Activated T-helper 9 cell treated with anti-CD3 and anti-CD28 coated beads, Interleukin-2, amount 50 U/mL, for 16 hours (primary cell): ENCODE results near the gene SNW1.
"Not testable (repeated sequence)": the region's sequence is repeated elsewhere in the genome, so short reads cannot be mapped to it uniquely, and the experiment has no call there.

Experiments used
- DNase-seq: peaks from one replicate; pipeline ENCODE4 v3.0.0-alpha.2; 2020; ENCODE audit warnings: low read depth

The SNW1 gene

DNA sequence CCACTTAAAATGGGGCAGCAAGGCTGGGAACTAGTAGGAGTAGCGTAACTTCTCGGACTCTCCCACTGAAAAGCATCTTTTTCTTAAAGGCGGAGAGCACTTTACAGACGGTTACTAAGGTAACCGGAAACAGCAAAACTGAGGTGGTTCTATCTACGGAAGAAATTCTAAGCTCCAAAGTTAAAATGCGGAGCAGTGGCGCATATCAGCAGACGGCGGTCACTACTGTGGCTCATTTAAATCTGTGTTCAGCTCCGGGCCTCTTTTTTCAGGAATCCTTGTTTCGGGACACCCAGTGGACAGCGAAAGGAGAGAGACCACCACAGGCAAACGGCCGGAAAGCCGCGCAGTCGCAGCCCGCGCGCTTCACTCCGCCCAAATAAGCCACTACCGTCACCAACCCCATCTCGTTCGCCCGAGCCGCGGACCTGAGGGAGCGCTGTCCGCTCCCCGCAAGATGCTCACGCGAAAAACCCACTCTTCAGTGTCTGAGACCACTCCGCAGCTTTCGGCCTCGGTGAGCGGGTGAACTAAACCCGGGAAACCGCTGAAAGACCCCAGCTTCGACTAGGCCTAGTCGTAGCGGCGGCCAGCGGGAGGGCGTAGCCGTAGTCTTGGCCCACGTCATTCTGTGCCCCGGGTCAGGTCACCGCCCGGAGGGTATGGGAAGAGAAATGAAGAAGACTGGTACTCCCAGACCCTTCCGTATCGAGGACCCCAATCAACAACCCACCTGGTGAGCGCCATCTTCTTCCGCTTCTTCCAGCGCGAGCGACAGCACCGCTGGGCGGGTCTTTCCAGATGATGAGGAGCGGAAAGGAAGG, at the start of gene SNW1:
TSS of gene SNW1 (minus strand) at position 776 of the 824 bp plus-strand sequence. CDS start at position 747, 29 bp downstream.
- DNase-seq: peak; percentile 86

- no peak for DNase-seq
Observed at GRCh38 chr14:77809011-77809410, 48.1 kb upstream of the SNW1 start.

DNA sequence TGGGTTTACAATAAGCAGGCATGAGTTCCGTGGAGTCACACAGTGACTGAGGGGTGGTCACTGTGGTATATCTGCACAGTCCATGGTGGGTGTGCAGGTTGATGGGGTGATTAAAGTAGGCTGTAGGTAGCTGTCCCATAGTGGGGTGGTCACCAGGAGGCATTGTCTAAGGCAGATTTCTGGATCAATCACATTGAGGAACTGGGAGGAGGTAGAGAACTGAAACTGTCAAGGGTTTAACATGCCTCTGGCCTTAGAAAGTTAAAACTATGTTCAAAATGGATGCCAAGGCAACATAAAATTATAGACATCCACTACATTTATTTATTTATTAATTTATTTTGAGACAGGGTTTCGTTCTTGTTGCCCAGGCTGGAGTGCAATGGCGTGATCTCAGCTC, 47.3 kb upstream of the SNW1 start:
- DNase-seq: no peak

GRCh38 chr14:77805706-77806105, 44.8 kb upstream of the SNW1 start:
- DNase-seq: no peak

DNA sequence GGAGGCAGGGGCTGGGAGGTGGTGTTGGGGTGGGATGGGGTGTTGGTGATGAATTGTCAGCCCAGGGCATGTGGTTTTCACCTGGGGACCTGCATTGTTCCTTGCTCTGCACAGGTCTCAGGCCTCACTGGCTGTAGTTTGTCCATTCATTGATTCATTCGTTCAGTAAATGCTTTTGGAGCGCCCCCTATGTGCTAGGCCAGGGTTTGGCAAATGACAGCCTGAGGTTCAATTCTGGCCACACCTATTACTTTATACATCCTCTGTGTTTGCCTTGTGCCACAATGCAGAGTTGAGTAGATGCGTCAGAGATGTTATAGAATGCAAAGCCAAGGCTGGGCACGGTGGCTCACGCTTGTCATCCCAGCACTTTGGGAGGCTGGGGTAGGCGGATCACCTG, 43.6 kb upstream of the SNW1 start:
- DNase-seq: no peak

- no peak for DNase-seq
Observed at GRCh38 chr14:77800814-77801213, 39.9 kb upstream of the SNW1 start.

- peak; percentile 79 for DNase-seq
Observed at GRCh38 chr14:77799863-77800730, 39.1 kb upstream of the SNW1 start, which contains the start of gene ADCK1. Gene ADCK1 (plus strand): TSS chr14:77800109. CDS start chr14:77818979, 18,870 bp downstream.

DNA sequence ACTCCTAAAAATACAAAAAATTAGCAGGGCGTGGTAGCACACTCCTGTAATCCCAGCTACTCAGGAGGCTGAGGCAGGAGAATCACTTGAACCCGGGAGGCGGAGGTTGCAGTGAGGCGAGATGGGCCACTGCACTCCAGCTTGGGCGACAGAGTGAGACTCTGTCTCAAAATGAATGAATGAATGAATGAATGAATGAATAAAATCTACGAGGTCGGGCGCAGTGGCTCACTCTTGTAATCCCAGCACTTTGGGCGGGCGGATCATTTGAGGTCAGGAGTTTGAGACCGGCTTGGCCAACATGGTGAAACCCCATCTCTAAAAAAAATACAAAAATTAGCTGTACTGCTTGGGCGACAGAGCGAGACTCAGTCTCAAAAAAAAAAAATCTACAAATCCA, 38.5 kb upstream of the SNW1 start:
- not testable (repeated sequence) for DNase-seq

DNA sequence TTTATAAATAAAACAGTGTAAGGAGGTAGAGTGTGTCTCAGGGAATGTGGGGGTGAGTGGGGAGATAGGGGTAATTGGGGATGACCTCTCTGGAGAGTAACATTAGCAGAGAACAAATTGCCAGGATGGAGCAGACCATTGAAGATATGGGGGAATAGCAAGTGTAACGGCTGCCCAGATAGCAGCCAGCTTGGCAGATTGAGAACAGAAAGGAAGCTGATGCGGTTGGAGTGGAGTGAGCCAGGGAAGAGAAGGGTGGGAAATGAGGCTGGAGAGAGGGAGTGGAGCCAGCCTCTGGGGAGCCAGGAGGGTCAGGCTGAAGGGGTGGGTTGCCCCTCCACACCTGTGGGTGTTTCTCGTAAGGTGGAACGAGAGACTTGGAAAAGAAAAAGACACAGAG, 33.4 kb upstream of the SNW1 start:
- DNase-seq: no peak

GRCh38 chr14:77793255-77793654, 32.3 kb upstream of the SNW1 start:
- DNase-seq: not testable (repeated sequence)

- DNase-seq: no peak
Observed at GRCh38 chr14:77791225-77791600, 30.3 kb upstream of the SNW1 start.

- no peak for DNase-seq
Observed at GRCh38 chr14:77790566-77791224, 29.7 kb upstream of the SNW1 start.

DNA sequence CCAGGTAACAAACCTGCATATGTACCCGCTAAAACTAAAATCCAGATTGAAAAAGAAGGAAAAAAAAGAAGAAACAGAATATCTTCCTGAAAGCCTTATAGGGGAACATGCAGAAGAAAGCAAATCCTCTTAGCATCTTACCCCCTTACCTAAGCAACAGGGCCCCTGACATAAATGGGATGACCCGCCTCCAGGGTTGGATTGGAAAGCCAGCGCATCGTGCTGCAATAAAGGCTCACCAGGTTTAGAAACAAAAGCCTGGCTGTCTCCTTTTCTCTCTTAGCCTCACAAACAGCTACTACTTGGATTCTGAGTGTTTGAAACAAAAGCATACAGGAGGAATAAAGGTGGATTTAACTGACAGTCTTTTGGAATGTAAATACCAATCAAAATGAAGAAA, 25.2 kb upstream of the SNW1 start:
- no peak for DNase-seq

GRCh38 chr14:77782202-77782601, 21.2 kb upstream of the SNW1 start:
- no peak for DNase-seq

- DNase-seq: not testable (repeated sequence)
Observed at GRCh38 chr14:77773966-77774365, 13.0 kb upstream of the SNW1 start.

GRCh38 chr14:77768442-77769069, 7.6 kb upstream of the SNW1 start:
- DNase-seq: not testable (repeated sequence)

- DNase-seq: no peak
Observed at GRCh38 chr14:77763978-77764377, 3.0 kb upstream of the SNW1 start.

GRCh38 chr14:77763316-77763715, 2.4 kb upstream of the SNW1 start:
- DNase-seq: no peak

GRCh38 chr14:77761205-77761931, 412 bp upstream of the SNW1 start:
- no peak for DNase-seq

DNA sequence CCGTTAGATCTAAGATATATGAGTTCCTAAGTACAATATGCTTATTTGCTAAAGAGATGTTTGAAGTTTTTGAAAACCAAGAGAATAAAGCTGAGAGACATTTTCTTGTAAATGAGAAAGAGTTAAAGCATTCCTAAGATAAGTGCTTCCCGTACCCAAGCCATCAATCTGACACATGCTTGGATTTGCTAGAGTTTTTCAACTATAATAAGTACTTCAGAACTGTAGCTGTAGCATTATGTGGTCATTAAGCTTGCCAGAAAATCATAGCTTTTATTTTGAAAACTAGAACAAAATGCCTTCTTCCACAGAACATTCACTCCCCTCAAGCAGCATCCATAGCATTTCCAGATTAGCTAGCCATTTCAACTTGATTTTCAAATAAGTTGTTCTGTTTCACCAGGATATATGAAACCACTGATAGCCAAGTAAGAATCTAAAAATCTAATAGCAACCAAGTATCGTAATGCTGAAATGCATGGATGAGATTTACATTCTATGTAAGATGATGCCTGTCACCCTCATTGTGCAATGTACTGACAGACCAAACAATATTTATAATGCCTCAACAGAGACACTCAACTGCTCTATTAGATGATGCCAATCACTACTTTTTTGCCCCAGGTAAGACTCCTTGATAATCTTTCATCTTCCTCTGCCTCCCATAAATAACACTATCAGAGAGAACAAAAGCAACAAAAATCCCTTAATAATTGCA, 8.0 kb downstream of the SNW1 start:
- no peak for DNase-seq

GRCh38 chr14:77752266-77752665, 8.7 kb downstream of the SNW1 start:
- DNase-seq: no peak
